Measurements from ENCODE around the gene LCNL1.

LCNL1 gene

GRCh38 chr9:136982232-136983051, at the start of gene LCNL1:
LCNL1 (plus strand) TSS chr9:136982993; CDS start chr9:136983587, 594 bp downstream.
- TF ChIP-seq CTCF (IDR thresholded peaks at IDR 0.05; ENCODE audit: low read depth, low read length, missing control alignments): no peak
- no peak for DNase-seq (ENCODE audit: low read depth)
- H3K4me3 ChIP-seq (ENCODE audit: low read depth, low read length): no peak within 1 kb of the TSS

GRCh38 chr9:136934277-136934676, 48.5 kb upstream of the LCNL1 start:
- no peak overlapping the region for H3K4me3 ChIP-seq (ENCODE audit: low read depth, low read length)
- no peak for TF ChIP-seq CTCF (IDR thresholded peaks at IDR 0.05; ENCODE audit: low read depth, low read length, missing control alignments)
- DNase-seq (ENCODE audit: low read depth): no peak

- DNase-seq (ENCODE audit: low read depth): no peak
- H3K4me3 ChIP-seq (ENCODE audit: low read depth, low read length): no peak overlapping the region
- TF ChIP-seq CTCF (IDR thresholded peaks at IDR 0.05; ENCODE audit: low read depth, low read length, missing control alignments): no peak
These were observed 47.1 kb upstream of the LCNL1 start for GRCh38 chr9:136935651-136936050.

GRCh38 chr9:136936645-136937170, 46.1 kb upstream of the LCNL1 start:
- TF ChIP-seq CTCF (IDR thresholded peaks at IDR 0.05; ENCODE audit: low read depth, low read length, missing control alignments): no peak
- H3K4me3 ChIP-seq (ENCODE audit: low read depth, low read length): no peak overlapping the region
- no peak for DNase-seq (ENCODE audit: low read depth)

GRCh38 chr9:136937186-136938001, 45.4 kb upstream of the LCNL1 start:
- no peak for DNase-seq (ENCODE audit: low read depth)
- TF ChIP-seq CTCF (IDR thresholded peaks at IDR 0.05; ENCODE audit: low read depth, low read length, missing control alignments): no peak
- H3K4me3 ChIP-seq (ENCODE audit: low read depth, low read length): no peak overlapping the region

- DNase-seq (ENCODE audit: low read depth): no peak
- no peak overlapping the region for H3K4me3 ChIP-seq (ENCODE audit: low read depth, low read length)
- TF ChIP-seq CTCF (IDR thresholded peaks at IDR 0.05; ENCODE audit: low read depth, low read length, missing control alignments): no peak
These were observed 43.3 kb upstream of the LCNL1 start for GRCh38 chr9:136939431-136939995.
